ENCODE measurements around the gene OLR1.
A peak's percentile ranks its signal among the peaks of the same experiment; 100 is the strongest.
"Not testable (repeated sequence)": the region's sequence is repeated elsewhere in the genome, so short reads cannot be mapped to it uniquely, and the experiment has no call there.

OLR1 gene

DNA sequence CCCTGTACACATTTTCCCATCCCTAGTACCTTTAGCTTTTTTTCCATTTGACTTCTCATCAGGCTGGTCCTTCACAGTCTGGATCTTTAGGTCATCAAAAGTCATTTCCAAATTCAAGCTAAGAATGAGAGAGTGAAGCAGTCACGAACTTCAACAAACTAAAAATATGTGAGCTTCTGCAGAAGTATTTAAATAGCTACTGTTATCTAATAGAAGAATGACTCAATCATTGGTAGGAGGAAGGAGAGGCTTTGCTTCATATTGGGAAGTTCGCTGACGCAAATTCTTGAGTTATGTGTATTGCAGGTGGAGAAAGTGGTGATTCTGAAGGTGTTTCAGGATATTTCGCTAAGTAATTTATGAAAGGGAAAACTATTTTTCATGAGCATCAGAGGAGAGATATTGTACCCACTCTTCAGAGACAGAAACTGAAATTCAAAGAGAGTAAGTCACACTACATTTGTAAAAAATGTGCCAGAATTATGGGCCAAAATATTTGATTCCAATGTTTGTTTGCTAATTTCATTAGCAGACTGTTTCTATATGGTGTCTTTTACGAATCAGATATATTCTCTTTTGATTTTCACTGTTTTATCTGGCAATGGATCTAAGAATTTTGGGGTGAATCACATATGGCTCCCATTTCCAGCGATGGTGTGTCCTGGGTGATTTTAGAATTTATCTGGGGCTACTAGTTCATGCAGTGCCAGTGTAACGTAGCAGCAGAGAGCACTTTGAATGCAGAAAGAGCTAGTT is at the start of gene OLR1:
Gene OLR1, minus strand, starts transcription at position 160 of the 756 bp plus-strand sequence. Its CDS starts 55 bp downstream, at position 105.
- DNase-seq (ENCODE audit: low spot score): no peak

DNA sequence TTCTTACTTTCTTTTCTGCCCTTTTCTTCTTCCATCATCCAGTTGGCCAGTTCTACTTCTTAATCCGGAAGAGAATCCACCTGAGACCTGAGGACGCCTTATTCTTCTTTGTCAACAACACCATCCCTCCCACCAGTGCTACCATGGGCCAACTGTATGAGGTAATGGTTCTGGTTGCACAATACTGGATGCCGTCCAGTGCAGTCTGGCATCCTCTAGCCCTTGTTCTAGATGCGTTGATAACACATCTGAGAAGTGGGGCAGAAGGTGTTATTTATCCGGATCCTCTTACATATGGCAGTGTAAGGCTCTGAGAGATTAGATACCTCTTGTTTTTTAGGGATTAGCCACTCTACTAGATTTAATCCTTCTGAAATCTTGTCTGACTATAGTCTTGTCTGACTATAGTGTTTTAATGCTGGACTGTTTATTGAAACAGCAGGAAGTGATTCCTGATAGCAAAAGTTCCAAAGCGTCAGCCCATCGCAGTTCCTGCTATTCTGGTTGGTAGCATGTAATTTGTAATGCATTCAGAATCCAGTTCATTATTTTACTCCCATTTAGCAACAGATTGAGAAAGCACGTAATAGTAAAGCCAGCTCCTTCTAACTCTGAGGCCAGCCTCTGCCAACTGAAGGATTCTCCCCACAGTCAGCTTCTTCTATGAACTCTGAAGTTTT is 48.6 kb upstream of the OLR1 start:
- no peak for DNase-seq (ENCODE audit: low spot score)

GRCh38 chr12:10218021-10218420 is 46.1 kb upstream of the OLR1 start:
- DNase-seq (ENCODE audit: low spot score): no peak

- DNase-seq (ENCODE audit: low spot score): not testable (repeated sequence)
These were observed 44.0 kb upstream of the OLR1 start for GRCh38 chr12:10215946-10216345.

DNA sequence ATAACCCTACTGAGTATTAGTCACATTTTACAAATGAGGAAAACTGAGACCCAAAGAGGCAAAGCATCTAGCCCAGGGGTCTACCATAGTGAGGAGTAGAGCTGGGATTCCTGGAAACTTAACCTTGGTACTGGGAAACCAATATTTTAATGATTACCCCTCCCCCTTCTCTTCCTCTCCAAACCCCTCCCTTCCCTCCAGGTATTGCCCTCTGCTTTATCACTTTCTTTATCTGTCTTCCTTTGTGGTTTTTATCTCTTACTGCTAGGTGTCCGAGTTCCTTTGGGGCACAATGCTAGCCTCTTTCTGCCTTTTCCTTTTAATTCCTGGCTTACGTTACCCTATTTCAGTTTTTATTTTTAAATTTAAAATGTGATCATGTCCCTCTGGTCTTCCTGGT is 43.5 kb upstream of the OLR1 start:
- DNase-seq (ENCODE audit: low spot score): peak; percentile 28

DNA sequence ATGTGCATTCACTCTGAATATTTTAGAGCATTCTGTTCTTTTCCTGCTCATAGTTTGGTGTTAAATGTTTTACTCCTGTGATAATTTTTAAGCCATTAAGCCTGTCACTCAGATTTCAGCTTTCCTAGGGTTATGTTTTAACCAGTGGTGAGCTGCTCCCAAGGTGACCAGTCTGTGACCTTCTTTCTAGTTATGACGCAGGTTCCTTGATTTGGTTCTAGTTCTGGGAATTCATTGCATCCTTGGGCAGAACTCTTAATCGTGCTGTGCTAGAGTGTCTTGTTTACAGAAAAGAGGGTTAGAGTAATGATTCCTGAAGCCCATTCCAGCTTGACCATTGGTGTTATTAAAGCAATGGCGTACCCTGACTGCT is 42.9 kb upstream of the OLR1 start:
- peak; percentile 38 for DNase-seq (ENCODE audit: low spot score)

GRCh38 chr12:10214136-10214894 is 42.4 kb upstream of the OLR1 start:
- peak; percentile 61 for DNase-seq (ENCODE audit: low spot score)

- peak; percentile 91 for DNase-seq (ENCODE audit: low spot score)
These were observed 41.5 kb upstream of the OLR1 start for GRCh38 chr12:10213168-10214135.

DNA sequence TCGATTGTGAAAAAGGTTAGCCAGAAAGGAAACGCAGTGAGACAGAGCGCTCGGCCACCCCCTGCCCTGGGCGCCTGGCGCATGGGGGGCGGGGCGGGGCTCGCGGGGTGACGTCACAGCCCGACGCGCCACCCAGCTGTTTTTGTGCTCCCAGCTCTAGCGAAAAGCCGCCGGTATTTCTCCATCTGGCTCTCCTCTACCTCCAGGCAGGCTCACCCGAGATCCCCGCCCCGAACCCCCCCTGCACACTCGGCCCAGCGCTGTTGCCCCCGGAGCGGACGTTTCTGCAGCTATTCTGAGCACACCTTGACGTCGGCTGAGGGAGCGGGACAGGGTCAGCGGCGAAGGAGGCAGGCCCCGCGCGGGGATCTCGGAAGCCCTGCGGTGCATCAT is 40.8 kb upstream of the OLR1 start, which contains the start of gene GABARAPL1:
Gene GABARAPL1, plus strand, starts transcription at position 139 of the 393 bp plus-strand sequence. Its CDS starts 253 bp downstream, at position 392.
- DNase-seq (ENCODE audit: low spot score): peak; percentile 91

DNA sequence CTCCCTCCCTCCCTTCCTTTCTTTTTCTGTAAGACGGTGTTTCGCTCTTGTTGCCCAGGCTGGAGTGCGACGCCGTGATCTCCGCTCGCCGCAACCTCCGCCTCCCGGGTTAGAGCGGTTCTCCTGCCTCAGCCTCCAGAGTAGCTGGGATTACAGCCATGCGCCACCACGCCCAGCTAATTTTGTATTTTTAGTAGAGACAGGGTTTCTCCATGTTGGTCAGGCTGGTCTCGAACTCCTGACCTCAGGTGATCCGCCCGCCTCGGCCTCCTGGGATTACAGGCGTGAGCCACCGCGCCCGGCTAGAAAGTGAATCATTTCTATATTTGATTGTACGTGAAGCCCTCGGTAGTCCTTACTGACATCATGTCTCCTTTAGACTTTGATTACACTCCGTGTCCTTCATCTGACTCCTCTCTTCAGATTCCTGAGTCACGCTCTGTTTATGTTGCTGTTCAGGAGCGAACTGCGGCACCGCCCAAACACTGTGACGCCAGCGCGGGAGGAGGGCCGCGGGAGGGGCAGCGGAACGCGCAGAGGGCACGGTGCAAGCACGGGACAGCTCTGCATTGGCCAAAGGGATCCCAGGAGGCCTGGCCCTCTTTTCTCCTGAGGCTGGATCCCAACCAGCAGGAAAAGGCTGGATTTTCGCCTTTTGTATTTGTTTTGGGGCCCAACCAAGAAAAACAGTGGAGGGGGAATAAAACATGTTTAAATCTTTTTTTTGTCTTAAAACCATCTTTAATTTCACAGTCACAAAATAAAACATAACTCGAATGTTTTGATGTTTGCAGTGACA is 40.2 kb upstream of the OLR1 start:
- DNase-seq (ENCODE audit: low spot score): peak; percentile 98

DNA sequence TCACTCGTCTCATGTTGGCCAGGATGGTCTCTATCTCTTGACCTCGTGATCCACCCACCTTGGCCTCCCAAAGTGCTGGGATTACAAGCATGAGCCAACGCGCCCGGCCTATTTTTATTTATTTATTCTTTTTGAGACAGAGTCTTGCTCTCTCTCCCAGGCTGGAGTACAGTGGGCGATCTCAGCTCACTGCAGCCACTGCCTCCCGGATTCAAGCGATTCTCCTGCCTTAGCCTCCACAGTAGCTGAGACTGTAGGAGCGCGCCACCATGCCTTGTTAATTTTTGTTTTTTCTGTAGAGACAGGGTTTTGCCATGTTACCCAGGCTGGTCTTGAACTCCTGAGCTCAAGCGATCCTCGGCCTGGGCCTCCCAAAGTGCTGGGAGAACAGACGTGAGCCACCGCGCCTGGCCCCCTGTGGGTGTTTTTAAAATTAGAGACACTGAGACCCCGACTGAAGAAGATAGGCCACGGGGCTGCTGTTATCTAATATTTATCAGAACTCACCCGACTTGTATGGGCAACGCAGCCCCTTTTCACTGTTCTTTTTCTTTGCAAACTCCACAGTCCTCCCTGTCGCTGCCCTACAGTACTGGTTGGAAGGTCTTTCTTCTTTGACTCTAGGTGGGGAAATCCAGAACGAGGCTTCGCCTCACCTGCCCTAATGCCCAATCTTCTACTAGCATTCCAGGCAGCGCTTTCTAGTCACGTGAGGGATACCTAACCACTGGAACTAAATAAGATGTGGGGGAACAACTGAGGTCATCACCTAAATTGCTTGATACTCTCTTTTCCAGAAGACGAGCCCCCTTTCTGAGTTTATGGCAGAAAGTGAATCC is 39.4 kb upstream of the OLR1 start:
- DNase-seq (ENCODE audit: low spot score): peak; percentile 52

DNA sequence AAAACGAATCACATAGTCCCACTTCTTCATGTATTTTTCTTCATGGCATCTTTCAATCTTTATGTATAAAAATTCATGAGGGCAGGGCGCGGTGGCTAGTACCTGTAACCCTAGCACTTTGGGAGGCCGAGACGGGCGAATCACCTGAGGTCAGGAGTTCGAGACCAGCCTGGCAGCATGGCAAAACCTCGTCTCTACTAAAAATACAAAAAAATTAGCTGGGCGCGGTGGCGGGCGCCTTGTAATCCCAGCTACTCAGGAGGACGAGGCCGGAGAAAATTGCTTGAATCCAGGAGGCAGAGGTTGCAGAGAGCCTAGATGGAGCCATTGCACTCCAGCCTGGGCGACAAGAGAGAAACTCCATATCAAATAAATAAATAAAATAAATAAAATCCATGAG is 38.3 kb upstream of the OLR1 start:
- no peak for DNase-seq (ENCODE audit: low spot score)

DNA sequence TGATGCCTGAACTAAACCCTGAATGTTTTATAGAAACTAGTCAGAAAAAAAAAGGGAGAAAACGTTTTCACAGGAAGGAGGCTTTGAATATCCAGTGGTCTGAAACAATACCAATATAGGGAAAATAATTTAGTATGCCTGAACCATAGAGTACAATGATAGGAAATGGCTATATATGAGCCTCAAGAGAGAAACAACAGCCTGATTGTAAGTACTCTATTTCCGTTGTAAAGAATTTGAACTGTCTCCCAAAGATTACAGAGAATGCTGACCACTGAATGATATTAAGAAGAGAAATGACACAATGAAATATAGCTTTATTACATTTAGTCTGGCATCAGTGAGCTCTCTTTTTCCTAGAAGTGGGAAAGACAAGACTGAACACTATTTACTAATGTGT is 35.2 kb upstream of the OLR1 start:
- no peak for DNase-seq (ENCODE audit: low spot score)

DNA sequence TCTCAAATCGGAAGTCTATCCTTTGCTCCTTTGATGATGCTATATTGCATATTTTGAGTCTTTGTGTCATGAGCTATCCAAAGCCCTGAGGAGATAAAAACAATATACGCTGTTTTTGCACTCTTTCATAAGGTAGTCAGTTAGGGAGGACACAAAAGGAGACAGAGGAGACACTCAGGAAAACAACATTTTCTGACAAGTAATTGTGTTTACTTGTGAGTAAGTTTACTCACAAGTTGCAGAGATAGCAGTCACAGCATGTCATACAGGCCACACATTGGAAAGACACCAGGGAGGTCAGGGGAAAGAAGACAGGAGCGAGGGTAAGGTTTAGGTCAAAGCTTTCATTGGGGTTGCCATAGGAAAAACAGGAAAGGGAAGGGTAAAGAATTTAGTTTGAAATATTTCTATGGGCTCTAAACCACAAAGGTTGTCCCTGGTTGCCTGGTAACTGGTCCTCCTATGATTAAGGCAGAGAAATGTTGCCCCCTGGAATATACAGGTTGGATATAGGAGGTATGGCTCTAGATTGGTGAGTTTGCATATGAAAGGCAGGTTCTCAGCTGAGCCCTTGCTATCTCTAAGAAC is 33.4 kb upstream of the OLR1 start:
- DNase-seq (ENCODE audit: low spot score): no peak

DNA sequence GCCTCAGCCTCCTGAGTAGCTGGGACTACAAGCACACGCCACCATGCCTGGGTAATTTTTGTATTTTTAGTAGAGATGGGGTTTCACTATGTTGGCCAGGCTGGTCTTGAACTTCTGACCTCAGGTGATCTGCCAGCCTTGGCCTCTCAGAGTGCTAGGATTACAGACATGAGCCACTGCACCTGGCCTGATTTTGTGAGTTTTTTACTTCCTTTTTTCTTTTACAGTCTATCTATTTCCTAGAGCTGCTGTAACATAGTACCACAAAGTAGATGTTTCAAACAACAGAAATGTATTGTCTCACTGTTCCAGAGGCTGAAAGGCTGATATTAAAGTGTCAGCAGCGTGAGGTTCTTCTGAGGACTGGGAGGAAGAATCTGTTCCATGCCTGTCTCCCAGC is 32.6 kb upstream of the OLR1 start:
- DNase-seq (ENCODE audit: low spot score): not testable (repeated sequence)

DNA sequence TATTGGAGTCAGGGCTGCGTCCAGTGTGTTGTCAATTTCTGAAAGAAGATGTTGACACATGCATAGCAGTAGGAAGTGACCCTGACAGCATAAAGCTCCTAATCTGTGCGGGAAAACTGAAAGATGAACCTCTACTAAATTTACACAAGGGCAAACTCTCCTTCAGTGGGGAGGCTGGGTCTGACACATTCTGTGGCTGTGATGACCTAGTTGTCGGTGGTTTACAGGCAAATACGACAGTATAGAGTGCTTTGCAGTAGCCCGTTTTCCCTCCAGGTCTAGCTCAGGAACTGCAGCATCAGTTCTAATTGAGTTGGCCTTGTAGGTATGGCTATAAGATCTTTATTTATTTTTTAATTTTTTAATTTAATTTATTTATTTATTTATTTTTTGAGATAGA is 25.9 kb upstream of the OLR1 start:
- no peak for DNase-seq (ENCODE audit: low spot score)

GRCh38 chr12:10196210-10196609 is 24.3 kb upstream of the OLR1 start:
- DNase-seq (ENCODE audit: low spot score): no peak

DNA sequence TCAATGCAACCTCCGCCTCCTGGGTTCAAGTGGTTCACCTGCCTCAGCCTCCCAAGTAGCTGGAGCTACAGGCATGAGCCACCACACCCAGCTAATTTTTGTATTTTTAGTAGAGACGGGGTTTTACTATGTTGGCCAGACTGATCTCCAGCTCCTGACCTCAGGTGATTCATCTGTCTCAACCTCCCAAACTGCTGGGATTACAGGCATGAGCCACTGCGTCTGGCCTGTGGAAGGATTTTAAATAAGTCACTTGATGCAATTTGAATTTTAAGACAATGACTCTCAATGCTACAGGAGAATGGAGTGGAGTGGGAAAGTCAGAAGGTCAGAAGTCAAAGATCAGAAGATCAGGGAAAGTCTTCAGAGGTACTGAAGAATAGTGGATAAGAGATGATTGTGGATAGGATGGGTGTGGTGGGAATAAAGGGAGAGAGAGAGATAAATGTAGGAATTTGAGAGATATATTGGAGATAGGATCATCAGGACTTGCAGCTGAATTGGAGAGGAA is 22.3 kb upstream of the OLR1 start:
- DNase-seq (ENCODE audit: low spot score): no peak

DNA sequence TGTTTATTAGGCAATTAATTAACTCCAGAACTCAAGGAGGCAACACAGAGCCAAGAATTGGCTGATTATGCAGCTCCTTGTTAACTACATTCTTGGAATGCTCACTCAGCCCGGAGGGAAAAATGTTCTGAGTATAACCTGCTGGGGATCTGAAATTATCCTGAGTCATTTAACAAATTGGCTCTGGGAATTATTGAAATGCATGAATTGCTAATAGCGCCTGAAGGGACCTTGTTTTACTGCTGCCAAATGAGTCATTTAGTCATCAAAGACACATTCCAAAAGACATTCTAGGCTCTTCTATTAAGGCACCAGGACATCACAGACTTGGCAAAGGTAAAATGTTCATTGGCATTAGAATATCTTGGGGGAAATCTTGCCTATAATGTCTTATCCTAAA is 19.9 kb upstream of the OLR1 start:
- no peak for DNase-seq (ENCODE audit: low spot score)

Measured in hematopoietic multipotent progenitor cell treated with erythropoietin and hydrocortisone succinate and interleukin-3 and kit ligand, for 17 days (in vitro differentiated cells).